ENCODE measurements around the gene DBX1.

- TF ChIP-seq CTCF (IDR thresholded peaks at IDR 0.05) (no peak), POLR2A (IDR thresholded peaks at IDR 0.05) (no peak)
Measured at GRCh38 chr11:20157728-20158127, 2.5 kb downstream of the DBX1 start.

All from stomach (tissue), 4 donors.